NCI-H526 (cell line): Measurements from ENCODE around the gene MYO1A.
"Not testable (repeated sequence)": the region's sequence is repeated elsewhere in the genome, so short reads cannot be mapped to it uniquely, and the experiment has no call there.

Experiments
- DNase-seq, 2 experiments: peaks; one replicate each; lab custom pipeline; 2025; lab: John Stamatoyannopoulos, UW

The MYO1A gene

DNA sequence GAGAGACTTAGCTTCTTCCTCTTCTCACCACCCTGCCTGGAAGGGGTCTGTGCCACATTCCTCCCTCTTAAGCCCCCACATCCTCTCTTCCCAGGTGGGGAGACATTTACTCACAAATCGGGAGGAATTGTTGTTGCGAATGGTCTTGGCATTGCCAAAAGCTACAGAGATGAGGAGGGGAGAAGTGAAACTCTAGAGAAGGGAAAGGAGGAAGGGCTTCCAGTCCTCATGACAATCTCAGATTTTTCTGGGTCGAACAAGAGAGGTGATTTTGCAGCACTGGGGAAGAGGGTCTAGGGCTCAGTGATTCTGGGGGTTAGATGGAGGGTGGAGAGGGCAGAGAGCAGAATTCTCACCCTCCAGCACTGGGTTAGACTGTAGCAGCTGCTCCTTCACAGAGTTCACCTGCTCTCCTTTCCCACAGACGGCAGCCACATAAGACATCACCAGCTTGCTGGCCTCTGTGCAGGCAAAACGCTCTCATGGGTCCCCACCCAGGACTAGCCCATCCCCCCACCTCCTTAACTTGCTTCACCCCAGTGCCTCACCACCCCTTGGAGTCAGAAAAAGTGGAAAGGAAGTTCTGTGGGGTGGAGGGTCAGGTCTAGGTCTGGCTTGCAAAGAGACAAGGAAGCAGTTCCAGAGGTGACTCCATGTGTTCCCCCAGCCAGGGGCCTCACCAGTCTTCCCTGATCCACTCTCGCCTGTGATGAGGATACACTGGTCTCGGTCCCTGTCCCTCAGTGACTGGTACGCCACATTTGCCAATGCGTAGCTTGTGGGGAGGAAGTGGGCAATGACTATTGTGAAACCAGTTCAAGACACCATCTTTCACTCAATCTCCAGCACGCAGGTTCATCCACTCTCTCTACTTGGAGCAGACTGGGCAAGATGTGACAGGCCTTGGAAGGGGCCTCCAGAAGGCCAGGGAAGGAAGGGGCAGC is 2.7 kb downstream of the MYO1A start:
- no peak for DNase-seq

DNA sequence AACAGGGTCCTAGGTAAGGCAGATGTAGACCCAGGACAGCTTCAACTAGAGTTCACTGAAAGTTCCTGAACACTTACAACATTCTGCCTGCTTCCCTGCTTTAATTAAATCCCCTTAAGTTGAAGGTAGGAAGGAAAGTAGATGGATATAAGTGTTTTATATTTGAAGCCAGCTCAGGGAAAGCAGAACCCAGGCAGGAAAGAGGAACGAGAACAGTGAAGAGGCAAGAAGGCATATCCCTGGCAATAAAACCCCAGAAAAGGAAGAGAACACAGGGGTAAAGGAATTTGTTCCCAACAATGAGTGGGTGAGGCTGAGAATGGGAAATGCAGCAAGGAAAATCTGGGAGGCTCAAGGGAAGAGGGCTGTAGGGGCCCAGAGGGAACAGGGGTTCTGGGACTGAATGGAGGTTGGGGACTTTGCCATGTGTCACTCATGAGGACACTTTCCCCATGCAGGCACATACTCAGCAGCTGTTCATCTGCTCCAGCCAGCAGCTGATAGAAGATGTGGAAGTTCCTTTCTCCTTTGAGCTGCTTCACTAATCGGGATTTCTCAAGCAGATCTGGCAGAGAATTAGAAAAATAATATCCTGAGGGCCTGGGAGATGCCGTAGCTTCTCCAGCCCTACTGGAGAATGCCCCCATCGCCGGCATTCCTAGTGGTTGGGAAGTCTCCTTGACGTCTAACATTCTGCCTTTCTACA is 3.7 kb downstream of the MYO1A start:
- DNase-seq = no peak

DNA sequence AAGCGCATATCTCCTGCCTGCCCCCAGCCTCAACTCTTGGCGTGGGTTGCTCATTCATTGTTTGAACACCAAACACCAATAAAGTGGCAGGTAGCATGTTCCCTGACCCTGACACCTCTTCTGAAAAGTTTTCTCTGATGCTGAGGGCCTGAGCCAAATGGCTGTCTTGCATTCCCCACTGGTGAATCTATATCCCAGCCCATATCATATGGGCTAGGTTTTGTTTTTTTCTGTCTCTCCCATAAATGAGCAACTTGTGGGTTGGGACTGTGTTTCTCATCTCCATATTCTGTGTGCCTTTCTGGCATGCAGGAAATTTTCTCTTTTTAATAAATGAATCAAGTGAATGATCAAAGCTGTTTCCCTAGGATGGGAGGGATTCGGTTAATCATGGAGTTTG is 5.0 kb downstream of the MYO1A start:
- DNase-seq = no peak

DNA sequence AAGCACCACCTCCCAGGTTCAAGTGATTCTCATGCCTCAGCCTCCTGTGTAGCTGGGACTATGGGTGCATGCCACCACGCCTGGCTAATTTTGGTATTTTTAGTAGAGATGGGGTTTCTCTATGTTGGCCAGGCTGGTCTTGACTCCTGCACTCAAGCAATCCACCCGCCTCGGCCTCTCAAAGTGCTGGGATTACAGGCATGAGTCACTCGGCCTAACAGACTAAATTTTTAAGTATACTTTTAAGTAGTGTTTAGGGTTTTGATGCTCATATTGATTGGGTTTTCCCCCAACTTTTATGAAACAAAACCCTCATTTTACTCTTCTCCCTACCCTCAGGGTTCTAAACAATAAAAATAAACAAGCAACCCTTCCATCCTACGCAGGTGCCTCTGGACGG is 5.5 kb downstream of the MYO1A start:
- no peak for DNase-seq

DNA sequence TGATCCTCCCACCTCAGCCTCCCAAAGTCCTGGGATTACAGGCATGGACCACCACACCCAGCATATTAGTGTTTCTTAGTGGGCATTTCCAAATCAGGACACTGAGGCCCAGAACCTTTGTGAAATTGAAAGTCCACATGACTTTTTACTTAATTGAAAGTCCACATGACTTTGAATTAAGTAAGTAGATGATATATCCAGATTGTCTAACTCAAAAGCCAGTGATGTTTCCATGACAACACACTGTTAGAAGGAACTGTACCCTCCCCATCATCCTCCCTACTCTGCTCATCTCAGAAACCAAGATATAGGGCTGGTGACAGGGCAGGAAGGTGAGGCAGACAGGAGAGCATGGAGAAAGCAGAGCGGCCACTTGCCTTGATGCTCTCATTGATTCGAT is 7.2 kb downstream of the MYO1A start:
- DNase-seq = no peak

DNA sequence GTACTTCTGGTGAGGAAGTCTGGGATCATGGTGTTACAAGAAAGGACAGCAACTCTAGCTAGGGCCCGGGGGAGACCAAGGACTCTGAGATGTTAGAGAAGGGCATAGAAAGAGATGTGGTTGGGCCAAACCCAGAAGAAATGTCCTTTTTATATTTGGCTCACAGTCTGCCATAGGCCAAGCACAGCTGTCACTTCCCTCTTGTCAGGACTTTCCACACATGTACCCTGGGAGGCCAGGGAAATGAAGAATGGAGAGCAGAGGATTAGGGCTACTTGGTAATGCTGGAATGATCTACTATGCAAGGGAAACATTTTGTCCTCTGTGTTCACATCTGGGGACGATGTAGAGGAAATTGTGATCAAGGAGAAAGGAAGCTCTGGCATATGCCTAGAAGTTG is 9.2 kb downstream of the MYO1A start:
- DNase-seq = no peak

DNA sequence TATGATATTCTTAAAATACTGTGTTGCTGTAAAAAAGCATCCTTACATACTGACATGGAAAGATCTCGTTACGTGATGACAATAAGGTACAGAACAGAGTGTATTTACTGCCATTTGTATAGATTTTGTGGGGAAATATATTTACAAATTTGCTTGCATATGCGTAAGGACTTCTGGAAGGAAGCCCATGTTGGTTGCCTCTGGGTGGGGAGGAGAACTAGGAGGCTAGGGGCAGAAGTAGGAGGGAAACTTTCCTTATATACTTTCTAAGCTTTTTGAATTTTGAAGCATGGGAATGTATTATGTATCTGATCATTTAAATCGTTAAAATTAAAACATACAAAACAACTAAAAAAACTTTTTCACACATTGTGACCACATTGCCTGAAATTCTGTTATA is 9.7 kb downstream of the MYO1A start:
- no peak for DNase-seq

DNA sequence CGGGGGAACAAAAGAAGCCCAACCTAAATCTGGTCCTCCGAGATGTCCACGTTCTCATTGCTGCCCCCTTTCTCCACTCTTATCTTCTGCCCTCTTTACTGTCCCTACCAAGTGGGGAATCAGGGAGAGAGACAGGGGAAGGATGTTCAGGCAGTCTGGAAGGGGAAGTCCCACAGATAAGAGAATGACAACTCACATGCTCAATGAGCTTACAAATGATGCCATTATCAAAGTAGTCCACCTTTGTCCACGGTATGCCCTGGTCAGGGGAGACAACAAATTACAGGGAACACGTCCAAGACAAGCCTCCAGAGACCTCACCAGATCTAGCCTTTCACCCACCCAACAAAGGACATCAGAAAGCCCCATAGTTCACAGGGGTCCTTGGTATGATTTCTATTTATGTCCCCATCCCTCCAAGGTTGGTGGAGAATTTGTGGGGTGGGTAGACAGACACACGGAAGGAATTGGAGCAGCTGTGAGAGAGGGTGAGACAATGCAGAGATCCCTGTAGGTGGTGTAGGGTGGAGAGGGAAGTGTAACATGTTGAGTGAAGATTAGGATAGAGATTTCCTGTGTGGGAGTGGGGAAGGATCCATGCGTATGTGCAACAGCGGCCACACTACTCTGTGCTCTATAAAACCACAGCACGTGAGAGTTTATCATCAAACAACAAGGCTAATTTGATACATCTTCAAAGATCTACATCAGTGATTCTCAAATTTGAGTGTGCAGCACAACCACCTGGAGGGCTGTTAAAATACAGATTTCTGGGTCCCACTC is 10.7 kb downstream of the MYO1A start:
- DNase-seq = no peak

DNA sequence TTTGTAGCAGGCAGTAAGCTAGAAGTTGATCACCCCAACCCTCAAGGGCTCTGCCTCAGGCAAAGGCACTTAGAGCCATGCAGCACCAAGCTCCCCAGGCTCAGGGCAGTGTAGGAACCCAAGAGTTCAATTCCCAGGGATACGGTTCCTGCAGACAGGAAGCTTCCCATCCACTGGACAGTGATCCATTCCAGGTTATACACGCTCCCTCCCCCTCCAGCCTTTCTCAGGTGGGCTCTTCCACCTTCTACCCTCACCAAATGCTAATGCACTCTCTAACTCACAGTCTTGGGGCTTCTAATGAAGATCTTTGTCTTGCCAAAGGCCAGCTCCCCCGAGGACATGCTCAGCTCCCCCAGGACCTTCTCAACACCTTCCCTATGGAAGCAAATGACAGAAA is 12.7 kb downstream of the MYO1A start:
- no peak for DNase-seq

DNA sequence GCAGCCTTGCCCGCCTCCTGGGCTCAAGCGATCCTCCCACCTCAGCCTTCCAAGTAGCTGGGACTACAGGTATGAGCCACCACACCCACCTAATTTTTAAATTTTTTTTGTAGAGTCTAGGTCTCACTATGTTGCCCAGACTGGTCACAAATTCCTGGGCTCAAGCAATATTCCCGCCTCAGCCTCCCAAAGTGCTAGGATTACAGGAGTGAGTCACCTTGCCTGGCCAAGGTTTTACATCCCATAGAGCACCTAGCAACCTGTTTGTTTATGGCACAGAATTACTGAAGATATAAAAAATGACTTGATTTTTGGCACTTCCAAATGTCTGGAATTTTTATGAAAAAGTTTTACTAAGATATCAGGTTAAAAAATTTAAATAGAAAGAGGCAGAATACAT is 16.5 kb downstream of the MYO1A start:
- DNase-seq = no peak

DNA sequence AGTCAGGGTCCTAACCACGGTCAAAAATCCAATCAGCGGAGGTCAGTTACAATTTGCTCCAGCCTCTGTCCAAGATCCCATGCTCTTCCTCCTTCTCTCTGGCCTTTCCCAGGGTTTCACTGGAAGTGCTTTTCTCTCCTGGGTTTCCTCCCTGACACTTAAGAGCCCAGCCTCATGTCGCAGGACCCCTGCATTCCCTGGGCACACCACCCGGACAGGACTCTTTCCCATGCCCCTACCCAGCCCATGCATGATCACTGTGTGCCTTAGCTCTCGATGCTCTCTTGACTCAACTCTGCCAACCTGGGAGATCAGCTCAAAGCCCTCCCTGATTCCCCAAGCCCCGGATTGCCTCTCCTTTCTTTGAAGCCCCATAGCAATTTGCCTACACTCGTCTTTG is 18.1 kb downstream of the MYO1A start:
- peak in 1 of 2 experiments; percentile 42 for DNase-seq

DNA sequence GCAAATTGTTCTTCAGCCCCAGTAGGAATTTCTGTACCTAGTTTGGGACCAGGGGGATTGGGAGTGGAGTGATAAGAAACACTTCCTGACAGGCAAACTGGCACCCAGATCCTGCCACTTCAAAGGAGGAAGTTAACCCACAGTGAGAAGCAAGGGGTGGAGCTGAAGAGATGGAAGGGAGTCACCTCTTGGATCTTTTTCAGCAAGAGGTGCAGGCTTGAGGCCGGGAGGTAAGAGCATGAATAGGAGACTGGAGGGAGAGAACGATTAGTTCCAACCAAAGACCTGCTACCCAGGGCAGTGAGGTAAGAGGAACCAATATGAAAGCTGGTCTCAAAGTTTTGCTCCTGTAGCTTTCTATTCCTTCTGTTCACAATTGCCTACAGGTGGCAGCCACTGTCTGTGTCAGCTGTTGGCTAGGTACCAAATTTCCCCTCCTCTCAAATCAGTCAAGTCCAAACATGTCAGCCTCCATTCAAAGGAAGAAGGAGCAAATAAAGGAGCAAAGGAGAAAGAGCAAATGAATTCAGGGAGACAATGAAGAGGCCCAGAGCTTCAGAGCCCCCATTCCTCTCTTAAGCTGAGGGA is 18.7 kb downstream of the MYO1A start:
- peak; percentile 53 to 61 for DNase-seq

DNA sequence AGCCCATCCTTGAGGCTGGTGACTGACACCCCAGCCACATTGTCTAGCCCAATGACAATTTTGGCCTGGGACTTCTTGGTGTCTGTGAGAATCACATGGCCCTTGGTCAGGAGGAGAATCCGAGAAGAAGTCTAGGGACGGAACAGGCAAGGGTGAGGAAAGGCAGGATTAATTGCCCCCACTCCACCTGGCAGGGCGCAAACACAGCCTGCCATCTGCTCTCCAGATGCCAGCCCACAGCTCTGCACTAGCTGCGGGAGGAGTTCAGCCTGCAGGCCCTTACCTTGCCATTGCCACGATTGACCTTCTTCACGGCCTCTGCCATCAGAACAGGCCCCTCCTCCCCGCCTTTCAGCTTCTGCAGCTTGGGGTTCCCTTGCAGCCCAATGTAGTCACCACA is 20.5 kb downstream of the MYO1A start:
- DNase-seq = no peak

DNA sequence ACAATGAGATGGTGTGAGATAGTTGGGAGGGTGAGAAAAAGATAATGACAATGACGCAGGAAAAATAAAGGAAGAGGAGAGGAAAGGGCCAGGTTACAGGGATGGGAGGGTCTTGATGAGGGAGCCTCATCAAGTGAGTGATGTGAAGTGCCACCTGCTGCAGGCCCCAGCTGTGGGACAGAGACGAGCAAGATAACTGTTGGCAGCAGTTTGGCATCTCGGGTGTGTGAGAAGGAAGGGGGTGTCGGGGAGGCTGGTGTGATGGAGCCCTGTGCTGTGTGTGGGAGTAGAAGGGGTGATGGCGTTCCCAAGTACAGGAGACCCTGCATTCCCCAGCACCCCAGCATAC is 22.1 kb downstream of the MYO1A start:
- no peak for DNase-seq

DNA sequence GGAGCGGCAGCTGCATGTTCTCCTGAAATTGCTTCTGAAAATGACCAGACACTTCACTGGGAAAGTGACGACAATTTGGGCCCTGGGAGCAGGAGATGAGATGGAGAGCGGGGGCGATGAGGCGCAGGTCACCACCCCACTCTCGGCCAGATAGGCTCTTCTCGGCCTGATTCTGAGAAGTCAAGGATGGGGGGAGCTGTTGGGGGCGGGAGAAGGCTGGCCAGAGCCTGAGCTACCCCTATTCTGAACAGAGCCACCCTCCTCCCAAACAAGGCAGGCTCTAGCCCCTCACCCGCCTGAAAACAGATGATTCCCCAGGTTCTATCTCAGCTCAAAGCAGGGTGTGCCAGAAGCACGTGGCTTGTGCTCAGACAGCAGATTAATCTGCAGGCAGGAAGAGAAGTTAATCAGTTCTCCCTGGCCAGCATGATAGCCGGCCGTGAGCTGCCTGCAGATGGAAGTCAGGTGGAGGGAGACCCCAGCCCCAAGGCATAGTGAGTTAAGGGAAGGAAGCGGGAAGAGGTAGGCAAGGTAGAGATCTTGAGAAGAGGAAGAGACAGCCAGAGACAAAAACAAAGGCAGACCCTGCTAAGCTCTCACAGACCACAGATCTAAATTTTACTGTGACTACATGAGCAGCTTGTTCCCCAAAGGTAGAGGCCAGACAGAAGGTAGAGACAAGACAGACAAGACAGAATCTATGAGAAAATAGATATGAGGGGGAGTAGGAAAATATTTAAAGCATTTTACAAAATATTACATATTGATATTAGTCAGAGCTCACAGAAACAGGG is 22.7 kb downstream of the MYO1A start:
- DNase-seq = peak in 1 of 2 experiments; percentile 12

DNA sequence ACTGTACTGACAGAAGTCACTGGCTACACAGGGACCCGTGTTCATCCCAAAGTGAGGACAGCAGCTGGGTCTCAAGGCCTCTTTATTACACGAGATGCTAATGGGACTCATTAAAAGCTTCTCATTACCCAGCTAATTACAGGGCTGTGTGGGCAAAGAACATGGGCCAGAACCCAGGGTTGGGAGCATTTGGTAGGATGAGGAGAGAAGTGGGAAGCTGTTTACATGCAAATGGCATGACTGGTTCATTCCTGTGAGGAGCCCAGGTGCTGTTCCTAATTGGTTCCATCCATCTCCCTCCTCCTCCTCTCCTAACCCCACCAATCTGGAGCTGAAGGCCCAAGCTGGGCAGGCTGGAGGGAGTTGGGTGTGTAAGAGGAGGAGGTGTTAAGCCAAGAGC is 24.7 kb downstream of the MYO1A start:
- no peak for DNase-seq

DNA sequence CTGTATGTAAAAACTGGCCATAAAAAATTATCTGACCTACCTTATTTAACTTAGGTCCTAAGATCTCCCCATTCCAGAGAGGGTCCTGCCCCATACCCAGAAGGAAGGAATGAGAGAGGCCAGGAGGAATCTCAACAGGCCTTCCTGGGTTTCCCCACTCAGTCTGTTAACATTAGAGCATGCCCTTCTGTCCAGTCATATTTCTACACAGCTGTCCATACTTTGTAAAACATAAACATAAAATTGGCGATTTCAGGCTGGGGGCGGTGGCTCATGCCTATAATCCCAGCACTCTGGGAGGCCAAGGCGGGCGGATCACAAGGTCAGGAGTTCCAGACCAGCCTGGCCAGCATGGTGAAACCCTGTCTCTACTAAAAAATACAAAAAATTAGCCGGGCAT is 27.6 kb downstream of the MYO1A start:
- not testable (repeated sequence) for DNase-seq

DNA sequence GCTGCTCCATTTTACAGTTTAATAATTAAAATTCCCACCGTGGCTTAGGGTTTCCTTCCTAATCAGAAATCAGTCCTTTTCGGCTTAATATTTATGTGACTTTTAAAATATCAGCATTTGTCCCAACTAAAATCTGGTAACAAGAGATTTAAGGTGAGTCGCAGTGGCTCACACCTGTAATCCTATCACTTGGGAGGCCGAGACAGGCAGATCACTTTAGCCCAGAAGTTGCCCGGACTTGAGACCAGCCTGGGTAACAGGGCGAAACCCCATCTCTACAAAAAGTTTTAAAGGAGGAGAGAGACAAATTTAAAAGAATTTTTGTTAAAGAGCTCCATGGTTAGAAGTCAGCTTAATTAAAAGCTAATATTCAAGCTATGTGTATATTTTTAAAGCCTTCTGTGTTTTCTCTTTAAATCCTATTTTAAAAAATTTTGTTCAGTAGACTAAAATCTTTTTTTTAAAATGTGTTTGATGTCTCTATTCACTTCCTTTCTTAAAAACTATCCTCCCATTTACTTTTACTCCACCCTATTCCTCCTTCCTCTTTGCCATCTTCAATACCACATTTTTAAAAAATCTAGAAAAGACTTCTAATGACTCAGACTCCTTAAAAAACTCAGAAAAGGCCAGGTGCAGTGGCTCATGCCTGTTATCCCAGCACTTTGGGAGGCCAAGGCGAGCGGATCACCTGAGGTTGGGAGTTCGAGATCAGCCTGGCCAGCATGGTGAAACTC is 29.8 kb downstream of the MYO1A start:
- DNase-seq = no peak

DNA sequence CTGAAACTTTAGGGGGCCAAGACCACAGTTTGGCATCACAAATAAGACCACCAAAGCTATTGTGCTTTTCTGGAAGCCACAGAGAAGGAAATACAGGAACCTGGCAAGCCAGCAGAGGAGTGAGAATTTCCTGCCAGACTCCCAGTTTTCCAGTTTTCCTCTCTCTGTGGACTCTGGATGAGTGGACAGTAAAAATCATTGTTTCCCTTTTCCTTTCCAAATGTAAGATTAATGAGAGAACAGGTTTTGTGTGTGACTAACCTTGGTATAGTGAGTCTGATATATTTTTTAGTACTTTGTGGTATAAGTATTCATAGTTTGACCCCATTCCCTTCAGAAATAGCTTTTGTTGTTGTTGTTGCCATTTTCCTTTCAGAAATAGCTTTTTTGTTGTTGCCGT is 31.0 kb downstream of the MYO1A start:
- DNase-seq = no peak

DNA sequence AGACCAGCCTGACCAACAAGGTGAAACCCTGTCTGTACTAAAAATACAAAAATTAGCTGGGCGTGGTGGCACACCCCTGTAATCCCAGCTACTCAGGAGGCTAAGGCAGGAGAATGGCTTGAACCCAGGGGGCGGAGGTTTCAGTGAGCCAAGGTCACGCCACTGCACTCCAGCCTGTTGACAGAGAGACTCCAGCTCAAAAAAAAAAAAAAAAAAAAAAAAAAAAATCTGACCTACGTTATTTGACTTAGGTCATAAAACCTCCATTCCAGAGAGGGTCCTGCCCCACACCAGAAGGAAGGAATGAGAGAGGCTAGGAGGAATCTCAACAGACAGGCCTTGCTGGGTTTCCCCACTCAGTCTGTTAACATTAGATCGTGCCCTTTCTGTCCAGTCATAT is 31.6 kb downstream of the MYO1A start:
- DNase-seq = not testable (repeated sequence)

DNA sequence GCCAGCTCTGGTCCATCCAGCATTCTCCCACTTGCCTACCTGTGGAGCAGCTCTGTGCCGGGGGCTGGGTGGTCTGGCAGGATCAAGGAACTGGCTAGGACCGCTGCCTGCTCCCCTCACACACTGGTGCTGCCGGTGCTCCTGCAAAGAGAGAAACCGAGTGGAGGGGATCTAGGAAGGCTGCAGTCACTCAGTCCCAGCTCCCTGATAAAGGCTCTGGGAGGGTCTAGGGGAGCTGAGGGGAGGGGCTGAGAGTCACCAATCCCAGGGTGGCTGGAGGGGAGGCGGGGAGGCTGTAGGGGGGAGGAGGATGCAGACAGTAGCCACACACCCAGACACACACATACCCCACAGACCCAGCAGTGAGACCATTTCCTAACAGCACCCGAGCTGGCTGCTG is 33.6 kb downstream of the MYO1A start, which contains the start of gene TAC3:
Gene TAC3 (minus strand): TSS at position 182 of the 400 bp plus-strand sequence. CDS start 732 bp downstream, outside the sequence.
- no peak for DNase-seq
